Erythroblast (primary cell): ENCODE measurements around the gene FAM13A.

Source experiments
- GATA1 ChIP-seq: IDR thresholded peaks from 2 replicates; pipeline ENCODE4 v1.6.1; 2011; ENCODE audit warnings: low read depth, mild to moderate bottlenecking, control low read depth, low read length, moderate library complexity
- POLR2A ChIP-seq: IDR thresholded peaks from 2 replicates; pipeline ENCODE4 v1.6.1; 2011; ENCODE audit warnings: mild to moderate bottlenecking, low read length

DNA sequence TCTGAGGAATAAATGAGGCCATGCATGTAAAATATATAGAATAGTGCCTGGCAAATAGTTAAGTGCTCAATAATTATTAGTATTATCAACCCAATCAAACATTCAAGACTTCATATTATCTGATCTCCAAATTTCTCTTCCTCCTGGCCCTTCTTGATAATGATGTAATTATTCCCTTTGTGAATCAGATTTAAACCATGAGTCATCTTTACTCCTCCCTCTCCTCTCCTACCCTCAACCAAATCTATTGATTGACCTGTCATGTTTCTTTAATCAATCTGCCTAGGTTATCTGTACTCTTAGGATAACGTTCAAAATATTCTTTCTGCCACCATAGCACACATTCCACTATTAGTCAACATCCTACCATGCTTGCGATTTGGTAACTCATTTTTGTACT lies 229.5 kb downstream of the FAM13A start:
- no peak for TF ChIP-seq POLR2A
- no peak for TF ChIP-seq GATA1
